Colonic mucosa (tissue), 4 donors: ENCODE results near the gene GLP2R. TPM values are rescaled to one million over a fixed set of nuclear protein-coding genes. Genes with fewer than 3 reads are reported as not detected.

Experiments used
- DNase-seq: peaks from one replicate; pipeline ENCODE4 v3.0.0-alpha.2; 2020
- H3K27ac ChIP-seq: fragments of 200-600 bp; one replicate; pipeline ENCODE4 v1.8.0; 2021
- H3K27me3 ChIP-seq: fragments of 200-600 bp; one replicate; pipeline ENCODE4 v1.8.0; 2021
- H3K36me3 ChIP-seq: fragments of 200-600 bp; one replicate; pipeline ENCODE4 v1.8.0; 2021
- H3K4me1 ChIP-seq: fragments of 200-600 bp; one replicate; pipeline ENCODE4 v1.8.0; 2021; ENCODE audit warnings: mild to moderate bottlenecking
- H3K4me3 ChIP-seq: fragments of 200-600 bp; one replicate; pipeline ENCODE4 v1.8.0; 2021
- H3K9ac ChIP-seq, 2 donors: one replicate each; pipeline ENCODE4 v1.7.0; 2013; ENCODE audit warnings: control low read depth in 2 of 2, low read depth in 2 of 2, low read length in 2 of 2
- H3K9me3 ChIP-seq: fragments of 200-600 bp; one replicate; pipeline ENCODE4 v1.8.0; 2021
- intact Hi-C: fragments of 100-400 bp; cut with DNase I; formaldehyde crosslinking; loops from one replicate; pipeline ENCODE4 v1.14.1; 2022
- total RNA-seq, 2 donors: library from RNA; stranded (reverse); fragmentation: NEBNext Ultra II Directional in 1 of 2; extraction: Animal tissue kit (Norgen Biotek cat#: 25700) in 1 of 2; gene quantifications; one replicate each; pipeline ENCODE4 v1.2.1, GENCODE V29; 2021
- TF ChIP-seq, protein P1 (sequence below): fragments of 200-600 bp; IDR thresholded peaks from one replicate; pipeline ENCODE4 v1.8.0; 2022; ENCODE audit warnings: antibody characterized with exemption, mild to moderate bottlenecking
- donor health status: healthy.
- donor health status: DM: no; HTN: no; CAD: no.
- donor health status: DM: no; HTN: no; CAD: no.

Gene GLP2R
- total RNA-seq, 2 donors from 2014 or later: 2.1 to 4.8 TPM

DNA sequence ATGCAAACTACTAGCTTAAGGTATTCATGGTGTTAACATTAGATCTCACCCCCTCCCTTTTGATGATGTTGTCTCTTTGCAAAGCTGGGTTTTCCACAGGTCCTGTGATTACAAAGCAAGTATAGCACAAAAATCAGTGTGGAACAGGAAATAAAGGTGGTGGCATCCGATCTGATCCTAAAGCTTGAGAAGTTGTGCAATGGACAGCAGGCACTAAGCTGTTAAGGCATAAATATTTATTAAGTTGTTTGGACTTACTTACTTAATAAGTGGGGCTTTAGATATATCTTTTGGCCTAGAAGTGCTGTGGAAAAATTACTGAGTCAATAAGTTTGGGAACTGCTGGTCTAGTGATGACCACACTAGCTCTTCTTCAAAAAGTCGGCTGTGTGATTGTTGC, 5.0 kb downstream of the GLP2R start:
- TF ChIP-seq, protein P1, sequence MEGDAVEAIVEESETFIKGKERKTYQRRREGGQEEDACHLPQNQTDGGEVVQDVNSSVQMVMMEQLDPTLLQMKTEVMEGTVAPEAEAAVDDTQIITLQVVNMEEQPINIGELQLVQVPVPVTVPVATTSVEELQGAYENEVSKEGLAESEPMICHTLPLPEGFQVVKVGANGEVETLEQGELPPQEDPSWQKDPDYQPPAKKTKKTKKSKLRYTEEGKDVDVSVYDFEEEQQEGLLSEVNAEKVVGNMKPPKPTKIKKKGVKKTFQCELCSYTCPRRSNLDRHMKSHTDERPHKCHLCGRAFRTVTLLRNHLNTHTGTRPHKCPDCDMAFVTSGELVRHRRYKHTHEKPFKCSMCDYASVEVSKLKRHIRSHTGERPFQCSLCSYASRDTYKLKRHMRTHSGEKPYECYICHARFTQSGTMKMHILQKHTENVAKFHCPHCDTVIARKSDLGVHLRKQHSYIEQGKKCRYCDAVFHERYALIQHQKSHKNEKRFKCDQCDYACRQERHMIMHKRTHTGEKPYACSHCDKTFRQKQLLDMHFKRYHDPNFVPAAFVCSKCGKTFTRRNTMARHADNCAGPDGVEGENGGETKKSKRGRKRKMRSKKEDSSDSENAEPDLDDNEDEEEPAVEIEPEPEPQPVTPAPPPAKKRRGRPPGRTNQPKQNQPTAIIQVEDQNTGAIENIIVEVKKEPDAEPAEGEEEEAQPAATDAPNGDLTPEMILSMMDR: no peak
- DNase-seq: no peak
- Histone ChIP-seq H3K27ac (no peak overlapping the region), H3K4me1 (no peaks in the 10 kb centered on the region), H3K4me3 (no peak overlapping the region), H3K9me3 (no peaks in the 10 kb centered on the region), H3K27me3 (no peaks in the 10 kb centered on the region), H3K9ac (no peak overlapping the region), H3K36me3 (no peaks in the 10 kb centered on the region)
- intact Hi-C loops: no loop called here

DNA sequence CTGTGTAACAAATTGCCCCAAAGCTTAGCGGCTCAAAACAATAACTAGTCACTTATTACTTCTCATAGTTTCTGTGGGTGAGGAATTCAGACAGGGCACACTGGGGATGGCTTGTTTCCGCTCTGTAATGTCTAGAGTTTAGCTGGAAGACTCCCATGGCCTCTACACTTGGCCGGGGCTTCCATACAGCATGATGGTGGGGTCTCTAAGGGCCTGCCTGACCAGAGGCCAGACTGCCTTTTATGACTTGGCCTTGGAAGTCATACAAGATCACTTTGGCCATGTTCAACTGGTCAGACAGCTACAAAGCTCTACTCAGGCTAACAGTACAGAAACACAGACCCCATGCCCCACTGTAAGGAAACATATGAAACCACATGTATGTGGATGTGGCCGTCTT, 8.2 kb downstream of the GLP2R start:
- TF ChIP-seq, protein P1: no peak
- intact Hi-C loops: no loop called here
- H3K36me3 ChIP-seq: no peaks in the 10 kb centered on the region
- no peaks in the 10 kb centered on the region for H3K27me3 ChIP-seq
- H3K4me1 ChIP-seq: no peaks in the 10 kb centered on the region
- no peak overlapping the region for H3K27ac ChIP-seq
- DNase-seq: no peak
- no peaks in the 10 kb centered on the region for H3K9me3 ChIP-seq
- no peak overlapping the region for H3K9ac ChIP-seq
- no peak overlapping the region for H3K4me3 ChIP-seq

DNA sequence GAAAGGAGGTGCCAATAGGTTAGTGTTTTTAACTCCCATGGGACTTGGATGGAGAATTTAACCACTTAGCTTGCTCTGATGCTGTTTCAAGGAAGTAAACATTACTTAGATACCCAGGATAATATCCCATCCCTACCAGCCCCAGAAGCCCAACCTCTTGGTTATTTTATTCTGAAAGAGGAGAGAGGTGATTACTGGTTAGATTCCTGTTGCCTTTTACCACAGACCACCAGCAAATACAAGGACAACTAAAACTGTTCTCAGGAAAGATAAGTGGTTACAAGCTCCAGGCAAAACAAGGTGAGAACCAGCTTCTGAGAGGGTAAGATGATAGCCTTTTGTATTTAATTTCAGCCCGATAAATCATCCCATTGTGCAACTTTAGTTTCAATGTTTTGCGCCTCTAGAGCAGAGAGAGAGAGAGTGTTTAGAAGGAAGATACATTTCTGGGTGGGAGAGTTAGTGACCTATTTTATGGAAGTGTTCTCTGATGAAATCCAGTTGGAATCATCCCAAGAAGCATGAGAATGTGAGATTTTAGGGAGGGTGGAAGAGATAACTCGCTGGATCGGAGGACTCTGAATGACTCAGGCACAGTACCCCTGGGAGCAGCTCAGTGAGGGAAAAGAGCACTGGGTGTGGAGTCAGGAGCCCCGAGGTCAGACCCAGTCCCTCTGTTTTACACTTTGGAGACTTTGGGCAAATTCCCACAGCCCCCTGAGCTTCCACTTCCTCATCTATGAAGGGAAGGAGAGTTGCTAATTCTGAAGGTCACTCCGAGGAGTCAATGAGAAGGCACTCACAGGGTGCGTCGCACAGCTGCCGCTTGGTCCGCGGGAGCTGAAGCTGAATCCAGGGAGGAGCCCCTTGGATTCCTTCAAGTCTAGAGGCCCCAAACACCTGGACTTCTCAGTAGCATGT, 12.1 kb downstream of the GLP2R start:
- no peak overlapping the region for H3K4me3 ChIP-seq
- H3K27me3 ChIP-seq: no peaks in the 10 kb centered on the region
- no peak for DNase-seq
- H3K9me3 ChIP-seq: no peaks in the 10 kb centered on the region
- H3K36me3 ChIP-seq: no peaks in the 10 kb centered on the region
- H3K4me1 ChIP-seq: no peaks in the 10 kb centered on the region
- peak overlapping the region in 1 of 2 donors; percentile 3 for H3K9ac ChIP-seq
- H3K27ac ChIP-seq: peak overlapping the region; percentile 6
- TF ChIP-seq, protein P1: no peak
- intact Hi-C loops: no loop called here

DNA sequence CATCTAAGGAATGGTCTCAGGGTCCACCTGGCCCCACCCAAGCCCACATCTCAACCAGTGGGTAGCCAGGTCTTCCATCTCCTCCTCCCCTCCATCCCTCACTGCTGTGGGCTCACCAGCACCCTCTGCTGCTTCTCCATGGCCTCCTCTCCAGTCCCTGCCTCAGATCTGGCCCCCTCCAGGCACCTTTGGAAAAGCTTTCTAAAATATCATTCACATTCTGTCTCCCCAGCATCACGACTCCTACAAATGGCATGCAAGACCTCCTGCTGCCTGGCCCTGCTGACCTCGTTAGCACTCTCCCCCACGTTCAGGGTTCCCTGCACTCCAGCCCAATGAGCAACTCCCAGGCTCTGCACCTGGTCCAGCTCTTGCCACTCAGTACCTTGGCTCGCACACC, 13.7 kb downstream of the GLP2R start:
- TF ChIP-seq, protein P1: no peak
- Histone ChIP-seq H3K4me3 (no peak overlapping the region), H3K36me3 (no peaks in the 10 kb centered on the region), H3K27me3 (no peaks in the 10 kb centered on the region), H3K27ac (no peak overlapping the region), H3K9ac (no peak overlapping the region), H3K4me1 (no peaks in the 10 kb centered on the region), H3K9me3 (no peaks in the 10 kb centered on the region)
- intact Hi-C loops: no loop called here
- no peak for DNase-seq

- intact Hi-C loops: no loop called here
- TF ChIP-seq, protein P1: no peak
- Histone ChIP-seq H3K9me3 (no peaks in the 10 kb centered on the region), H3K4me3 (no peak overlapping the region), H3K27ac (peak overlapping the region; percentile 55), H3K27me3 (no peaks in the 10 kb centered on the region), H3K4me1 (no peaks in the 10 kb centered on the region), H3K36me3 (no peaks in the 10 kb centered on the region), H3K9ac (no peak overlapping the region)
- DNase-seq: peak; percentile 35
These were observed 16.5 kb downstream of the GLP2R start for GRCh38 chr17:9842057-9842758.
